ENCODE data around the gene RPS6KC1. TPM values are rescaled to one million over a fixed set of nuclear protein-coding genes. Genes with fewer than 3 reads are reported as not detected.

Gene RPS6KC1
- total and polyA plus RNA-seq, 9 of the 15 experiments (the other 6 are each of a cell fraction or from before 2014, with no cell fraction given): 4.3 to 34.6 (median 20.9) TPM

DNA sequence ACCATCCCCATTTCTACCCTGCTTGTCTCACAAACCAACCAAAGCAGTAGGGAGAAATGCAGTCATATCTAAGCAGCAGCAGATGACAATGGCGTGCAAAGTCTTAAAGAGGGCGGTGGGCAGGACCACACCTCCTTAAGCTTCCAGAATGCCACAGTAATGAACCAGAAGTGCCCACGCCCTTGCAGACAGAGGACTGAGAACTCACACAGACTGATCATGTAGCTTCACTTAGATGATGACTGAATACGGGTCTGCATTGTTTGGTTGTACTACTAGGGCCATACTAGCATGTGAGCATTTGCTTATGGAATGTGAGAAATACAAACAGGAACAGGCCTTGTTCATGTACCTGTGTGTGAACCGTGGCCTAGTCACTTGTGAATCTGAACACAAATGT lies 246.0 kb downstream of the RPS6KC1 start:
- Histone ChIP-seq H3K4me2 (ENCODE audit: insufficient read depth, low read length) (peak overlapping the region; percentile 14; the same call in 1 of the 2 replicates), H3K9me1 (ENCODE audit: control insufficient read depth, insufficient read depth, low read length) (no peaks in the 10 kb centered on the region), H3K79me2 (ENCODE audit: control insufficient read depth, insufficient read depth, low read length) (no peaks in the 10 kb centered on the region), H3K27me3 (ENCODE audit: control insufficient read depth in 2 of 2, insufficient read depth in 2 of 2, low read length in 2 of 2) (no peaks in the 10 kb centered on the region), H3K36me3 (ENCODE audit: control insufficient read depth, insufficient read depth, low read length) (no peaks in the 10 kb centered on the region), H2AFZ (ENCODE audit: low read depth, low read length) (no peak overlapping the region; the same call in 1 of the 2 replicates), H3K4me1 (replicated peaks in 1 of 2; ENCODE audit: control insufficient read depth in 2 of 2, insufficient read depth in 2 of 2, low read length in 2 of 2) (peaks cover 2 to 12% of the 10 kb centered on the region in 2 experiments; a peak in 4 of 5 replicates), H3K4me3 (no peak overlapping the region), H3K9me3 (replicated peaks; ENCODE audit: control insufficient read depth, insufficient read depth, low read depth, low read length) (no peaks in the 10 kb centered on the region), H3K27ac (ENCODE audit: extremely low read depth, low read depth, low read length) (no peak overlapping the region), H4K20me1 (replicated peaks; ENCODE audit: control insufficient read depth, insufficient read depth, low read length) (no peaks in the 10 kb centered on the region), H3K9ac (ENCODE audit: insufficient read depth in 1 of 2, low read depth in 2 of 2, low read length in 2 of 2) (no peak overlapping the region)
- CTCF ChIA-PET (ENCODE audit: low intra/inter-chr PET ratio): no interaction called here
- no peak for FAIRE-seq
- WGBS (ENCODE audit: insufficient coverage, low coverage, missing lambda C conversion rate): 44% methylated on average over 5 of the region's 5 CpGs
- TF ChIP-seq ZNF274 (IDR thresholded peaks at IDR 0.05; ENCODE audit: borderline replicate concordance, low read depth, low read length) (peak; percentile 81), SIRT6 (IDR thresholded peaks at IDR 0.05; ENCODE audit: low read depth, low read length) (no peak)
- no TSS peak for BruUV-seq (replicated peaks)
- DNase-seq (ENCODE audit: extremely low read depth in 1 of 4, low spot score in 3 of 4): no peak
- intact Hi-C loops (cut with micrococcal nuclease): no loop called here
- ATAC-seq: peak; percentile 35
- POLR2A ChIA-PET: interaction anchor here (0.9 kb wide), 1 partner anchor 15 kb away, joined by 4 read pairs; no protein-coding TSS in a partner anchor
- in situ Hi-C loops (cut with MboI): no loop called here

GRCh38 chr1:213300433-213300832 lies 249.4 kb downstream of the RPS6KC1 start:
- POLR2A ChIA-PET: interaction anchor here (0.7 to 1.1 kb wide), 2 partner anchors 18 kb away, joined by 3 read pairs; no protein-coding TSS in a partner anchor
- H3K4me3 ChIP-seq: no peak overlapping the region
- no TSS peak for BruUV-seq (replicated peaks)
- H3K4me1 ChIP-seq (replicated peaks in 1 of 2; ENCODE audit: control insufficient read depth in 2 of 2, insufficient read depth in 2 of 2, low read length in 2 of 2): peaks cover 2 to 12% of the 10 kb centered on the region in 2 experiments; a peak in 4 of 5 replicates
- TF ChIP-seq, protein P1, sequence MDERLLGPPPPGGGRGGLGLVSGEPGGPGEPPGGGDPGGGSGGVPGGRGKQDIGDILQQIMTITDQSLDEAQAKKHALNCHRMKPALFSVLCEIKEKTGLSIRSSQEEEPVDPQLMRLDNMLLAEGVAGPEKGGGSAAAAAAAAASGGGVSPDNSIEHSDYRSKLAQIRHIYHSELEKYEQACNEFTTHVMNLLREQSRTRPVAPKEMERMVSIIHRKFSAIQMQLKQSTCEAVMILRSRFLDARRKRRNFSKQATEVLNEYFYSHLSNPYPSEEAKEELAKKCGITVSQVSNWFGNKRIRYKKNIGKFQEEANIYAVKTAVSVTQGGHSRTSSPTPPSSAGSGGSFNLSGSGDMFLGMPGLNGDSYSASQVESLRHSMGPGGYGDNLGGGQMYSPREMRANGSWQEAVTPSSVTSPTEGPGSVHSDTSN (CRISPR knock-in tag; IDR thresholded peaks at IDR 0.05; ENCODE audit: low read depth): peak; percentile 33; the same call in 1 of the 2 replicates
- TF ChIP-seq, protein P1 (tag; conservative IDR thresholded peaks at IDR 0.05; ENCODE audit: low read depth): no peak
- no peak for TF ChIP-seq HLTF (IDR thresholded peaks at IDR 0.05)
- TF ChIP-seq, protein P2, sequence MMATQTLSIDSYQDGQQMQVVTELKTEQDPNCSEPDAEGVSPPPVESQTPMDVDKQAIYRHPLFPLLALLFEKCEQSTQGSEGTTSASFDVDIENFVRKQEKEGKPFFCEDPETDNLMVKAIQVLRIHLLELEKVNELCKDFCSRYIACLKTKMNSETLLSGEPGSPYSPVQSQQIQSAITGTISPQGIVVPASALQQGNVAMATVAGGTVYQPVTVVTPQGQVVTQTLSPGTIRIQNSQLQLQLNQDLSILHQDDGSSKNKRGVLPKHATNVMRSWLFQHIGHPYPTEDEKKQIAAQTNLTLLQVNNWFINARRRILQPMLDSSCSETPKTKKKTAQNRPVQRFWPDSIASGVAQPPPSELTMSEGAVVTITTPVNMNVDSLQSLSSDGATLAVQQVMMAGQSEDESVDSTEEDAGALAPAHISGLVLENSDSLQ (IDR thresholded peaks at IDR 0.05): peak; percentile 91
- H3K9ac ChIP-seq (ENCODE audit: insufficient read depth in 1 of 2, low read depth in 2 of 2, low read length in 2 of 2): no peak overlapping the region; a peak in 1 of 4 replicates
- ATAC-seq: peak; percentile 26
- H3K79me2 ChIP-seq (ENCODE audit: control insufficient read depth, insufficient read depth, low read length): no peaks in the 10 kb centered on the region
- no peaks in the 10 kb centered on the region for H3K36me3 ChIP-seq (ENCODE audit: control insufficient read depth, insufficient read depth, low read length)
- no peak overlapping the region for H3K27ac ChIP-seq (ENCODE audit: extremely low read depth, low read depth, low read length)
- CTCF ChIA-PET (ENCODE audit: low intra/inter-chr PET ratio): no interaction called here
- no peaks in the 10 kb centered on the region for H3K27me3 ChIP-seq (ENCODE audit: control insufficient read depth in 2 of 2, insufficient read depth in 2 of 2, low read length in 2 of 2)
- no peak for DNase-seq (ENCODE audit: extremely low read depth in 1 of 4, low spot score in 3 of 4)
- in situ Hi-C loops (cut with MboI) (no loop called here), intact Hi-C loops (cut with micrococcal nuclease) (no loop called here)
- no peak overlapping the region for H3K4me2 ChIP-seq (ENCODE audit: insufficient read depth, low read length)
- FAIRE-seq: no peak
- 16% methylated on average over 5 of the region's 5 CpGs for WGBS (ENCODE audit: insufficient coverage, low coverage, missing lambda C conversion rate)
- no peaks in the 10 kb centered on the region for H4K20me1 ChIP-seq (replicated peaks; ENCODE audit: control insufficient read depth, insufficient read depth, low read length)
- H3K9me1 ChIP-seq (ENCODE audit: control insufficient read depth, insufficient read depth, low read length): no peaks in the 10 kb centered on the region
- no peak overlapping the region for H2AFZ ChIP-seq (ENCODE audit: low read depth, low read length)
- H3K9me3 ChIP-seq (replicated peaks; ENCODE audit: control insufficient read depth, insufficient read depth, low read depth, low read length): no peaks in the 10 kb centered on the region

All from K562 (cell line).